Hepatocyte (in vitro differentiated cells): ENCODE data around the gene HRH3. TPM values are rescaled to one million over a fixed set of nuclear protein-coding genes. Genes with fewer than 3 reads are reported as not detected.

Experiments used
- DNase-seq: peaks from one replicate; pipeline ENCODE4 v3.0.0-alpha.2; 2016; ENCODE audit warnings: low spot score
- H2AFZ ChIP-seq: fragments of 200-600 bp; sonication (generic); 2 replicates; pipeline ENCODE4 v1.6.0; 2016; ENCODE audit warnings: antibody characterized with exemption, mild to moderate bottlenecking
- H3K27ac ChIP-seq: fragments of 200-600 bp; sonication (generic); 2 replicates; pipeline ENCODE4 v1.5.1; 2016; ENCODE audit warnings: mild to moderate bottlenecking
- H3K27me3 ChIP-seq: fragments of 200-600 bp; sonication (generic); 2 replicates; pipeline ENCODE4 v1.6.1; 2016
- H3K36me3 ChIP-seq: fragments of 200-600 bp; sonication (generic); replicated peaks from 2 replicates; pipeline ENCODE4 v1.5.1; 2016; ENCODE audit warnings: low read depth; ENCODE audit not compliant: insufficient read depth
- H3K4me1 ChIP-seq: fragments of 200-600 bp; sonication (generic); 2 replicates; pipeline ENCODE4 v1.5.1; 2016; ENCODE audit warnings: mild to moderate bottlenecking, moderate library complexity; ENCODE audit not compliant: insufficient read depth
- H3K4me2 ChIP-seq: fragments of 200-600 bp; sonication (generic); 2 replicates; pipeline ENCODE4 v1.6.0; 2016
- H3K4me3 ChIP-seq: fragments of 200-600 bp; sonication (generic); 2 replicates; pipeline ENCODE4 v1.5.1; 2016; ENCODE audit warnings: mild to moderate bottlenecking
- H3K79me2 ChIP-seq: fragments of 200-600 bp; sonication (generic); 2 replicates; pipeline ENCODE4 v1.6.0; 2017; ENCODE audit warnings: mild to moderate bottlenecking
- H3K9me2 ChIP-seq: fragments of 200-600 bp; sonication (generic); replicated peaks from 2 replicates; pipeline ENCODE4 v1.6.0; 2017; ENCODE audit warnings: mild to moderate bottlenecking; ENCODE audit not compliant: insufficient read depth
- H3K9me3 ChIP-seq: fragments of 200-600 bp; sonication (generic); 2 replicates; pipeline ENCODE4 v1.5.1; 2016; ENCODE audit warnings: low read depth, mild to moderate bottlenecking
- H4K20me1 ChIP-seq: fragments of 200-600 bp; sonication (generic); 2 replicates; pipeline ENCODE4 v1.6.0; 2016; ENCODE audit warnings: mild to moderate bottlenecking; ENCODE audit not compliant: insufficient read depth, poor library complexity, severe bottlenecking
- CTCF ChIP-seq: fragments of 200-600 bp; sonication (generic); IDR thresholded peaks from 2 replicates; pipeline ENCODE4 v1.5.1; 2016; ENCODE audit warnings: antibody characterized with exemption, mild to moderate bottlenecking; ENCODE audit not compliant: poor library complexity
- EZH2 ChIP-seq: fragments of 200-600 bp; sonication (generic); IDR thresholded peaks from 2 replicates; pipeline ENCODE4 v1.6.1; 2016; ENCODE audit warnings: antibody characterized with exemption, mild to moderate bottlenecking, borderline replicate concordance
- EZH2phosphoT487 ChIP-seq: fragments of 200-600 bp; sonication (generic); IDR thresholded peaks from one replicate; pipeline ENCODE4 v1.6.1; 2018; ENCODE audit warnings: antibody characterized with exemption, mild to moderate bottlenecking, low read depth, moderate library complexity; ENCODE audit not compliant: unreplicated experiment, severe bottlenecking
- WGBS: methylation state at CpG from one replicate; pipeline ENCODE4 v1.1.6; 2016; ENCODE audit warnings: low lambda C conversion rate; ENCODE audit errors: missing lambda C conversion rate; 5-methylcytosine and 5-hydroxymethylcytosine counted together
- polyA plus RNA-seq: library from polyadenylated mRNA; unstranded; fragments of >200 nt; fragmentation: Nextera tagmentation; extraction: Ambion mirVana; gene quantifications from 2 replicates; pipeline ENCODE4 v1.2.1, GENCODE V29; 2016
- total RNA-seq: library from RNA; depleted of rRNA; stranded (reverse); fragments of >200 nt; gene quantifications from 2 replicates; pipeline ENCODE4 v1.2.3, GENCODE V29; 2014

HRH3 gene
- total and polyA plus RNA-seq, 2 experiments from 2014 or later: not detected

DNA sequence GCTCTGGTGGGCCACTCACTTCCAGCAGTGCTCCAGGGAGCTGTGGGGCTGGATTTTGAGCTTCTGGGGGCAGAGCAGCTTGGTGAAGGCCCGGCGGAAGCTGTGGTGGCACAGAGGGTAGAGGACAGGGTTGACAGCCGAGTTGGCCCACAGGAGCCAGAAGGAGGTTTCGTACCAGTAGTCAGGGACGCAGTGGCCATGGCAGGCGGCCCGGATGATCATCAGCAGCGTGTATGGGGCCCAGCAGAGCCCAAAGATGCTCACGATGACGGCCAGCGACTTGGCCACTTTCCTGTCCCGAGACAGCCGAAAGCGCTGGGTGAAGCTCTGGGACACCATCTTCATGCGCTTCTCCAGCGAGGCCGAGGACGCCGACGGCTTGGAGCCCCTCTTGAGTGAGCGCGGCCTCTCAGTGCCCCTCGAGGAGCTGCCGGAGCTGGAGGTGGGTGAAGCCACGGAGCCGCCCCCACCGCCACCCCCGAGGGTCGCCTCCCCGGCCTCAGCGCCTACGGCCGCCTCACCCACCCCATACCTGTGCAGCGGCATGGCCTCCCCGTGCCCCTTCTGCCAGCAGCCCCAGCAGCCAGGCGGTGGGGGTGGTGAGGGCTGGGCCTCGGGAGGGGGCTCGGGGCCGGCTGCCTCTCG lies 4.0 kb downstream of the HRH3 start:
- H3K9me2 ChIP-seq: no peaks in the 10 kb centered on the region
- no peak for TF ChIP-seq CTCF
- TF ChIP-seq EZH2phosphoT487: no peak
- TF ChIP-seq EZH2: no peak
- peaks cover 3% of the 10 kb centered on the region for H3K4me1 ChIP-seq
- H3K36me3 ChIP-seq: no peaks in the 10 kb centered on the region
- H3K27ac ChIP-seq: no peak overlapping the region
- DNase-seq: no peak
- H3K9me3 ChIP-seq: no peaks in the 10 kb centered on the region
- no peak overlapping the region for H3K4me2 ChIP-seq
- H3K4me3 ChIP-seq: no peak overlapping the region
- 89% methylated on average over 35 of the region's 40 CpGs for WGBS
- H4K20me1 ChIP-seq: no peaks in the 10 kb centered on the region
- H3K79me2 ChIP-seq: no peaks in the 10 kb centered on the region
- H2AFZ ChIP-seq: no peak overlapping the region
- peaks cover 53% of the 10 kb centered on the region for H3K27me3 ChIP-seq

GRCh38 chr20:62215020-62215990 lies 4.8 kb downstream of the HRH3 start:
- Histone ChIP-seq H4K20me1 (no peaks in the 10 kb centered on the region), H2AFZ (no peak overlapping the region), H3K4me1 (peaks cover under 1% of the 10 kb centered on the region), H3K9me2 (no peaks in the 10 kb centered on the region), H3K27ac (no peak overlapping the region), H3K4me3 (no peak overlapping the region), H3K79me2 (no peaks in the 10 kb centered on the region), H3K36me3 (no peaks in the 10 kb centered on the region), H3K4me2 (no peak overlapping the region), H3K9me3 (no peaks in the 10 kb centered on the region), H3K27me3 (peaks cover 45% of the 10 kb centered on the region)
- DNase-seq: no peak
- 88% methylated on average over 28 of the region's 29 CpGs for WGBS
- no peak for TF ChIP-seq EZH2

GRCh38 chr20:62214067-62214466 lies 6.0 kb downstream of the HRH3 start:
- Histone ChIP-seq H3K27ac (no peak overlapping the region), H3K4me3 (no peak overlapping the region), H3K4me2 (no peak overlapping the region), H3K4me1 (no peaks in the 10 kb centered on the region), H3K9me2 (no peaks in the 10 kb centered on the region), H3K27me3 (peaks cover 39% of the 10 kb centered on the region), H3K9me3 (no peaks in the 10 kb centered on the region), H3K79me2 (no peaks in the 10 kb centered on the region), H2AFZ (no peak overlapping the region), H4K20me1 (no peaks in the 10 kb centered on the region), H3K36me3 (no peaks in the 10 kb centered on the region)
- TF ChIP-seq EZH2 (no peak), CTCF (no peak), EZH2phosphoT487 (no peak)
- DNase-seq: no peak
- WGBS: 73% methylated on average over 12 of the region's 12 CpGs

- Histone ChIP-seq H3K9me2 (no peaks in the 10 kb centered on the region), H3K4me3 (no peak overlapping the region), H3K36me3 (no peaks in the 10 kb centered on the region), H4K20me1 (no peaks in the 10 kb centered on the region), H3K4me1 (no peaks in the 10 kb centered on the region), H3K27me3 (peaks cover 21% of the 10 kb centered on the region), H2AFZ (no peak overlapping the region), H3K79me2 (no peaks in the 10 kb centered on the region), H3K9me3 (no peaks in the 10 kb centered on the region), H3K4me2 (no peak overlapping the region), H3K27ac (no peak overlapping the region)
- TF ChIP-seq EZH2 (no peak), EZH2phosphoT487 (no peak), CTCF (no peak)
- DNase-seq: no peak
- WGBS: 52% methylated on average over 10 of the region's 10 CpGs
Measured at GRCh38 chr20:62212299-62212698, 7.8 kb downstream of the HRH3 start.
